GM18858 (cell line): ENCODE measurements around the gene C11orf54.
A peak's percentile ranks its signal among the peaks of the same experiment; 100 is the strongest.

ENCODE experiments used
- ATAC-seq: cut with Tn5 transposase; IDR thresholded peaks from one replicate; pipeline ENCODE4 v1.9.1; 2021; ENCODE audit not compliant: unreplicated experiment

Gene C11orf54

GRCh38 chr11:93741094-93741881 is at the start of gene C11orf54, which contains the start of gene TAF1D:
TSS of gene C11orf54 (plus strand) at chr11:93741672. CDS start at chr11:93747394, 5,722 bp downstream.
TSS of gene TAF1D (minus strand) at chr11:93741495. CDS start at chr11:93739304, 2,191 bp downstream.
- peak; percentile 78 for ATAC-seq

DNA sequence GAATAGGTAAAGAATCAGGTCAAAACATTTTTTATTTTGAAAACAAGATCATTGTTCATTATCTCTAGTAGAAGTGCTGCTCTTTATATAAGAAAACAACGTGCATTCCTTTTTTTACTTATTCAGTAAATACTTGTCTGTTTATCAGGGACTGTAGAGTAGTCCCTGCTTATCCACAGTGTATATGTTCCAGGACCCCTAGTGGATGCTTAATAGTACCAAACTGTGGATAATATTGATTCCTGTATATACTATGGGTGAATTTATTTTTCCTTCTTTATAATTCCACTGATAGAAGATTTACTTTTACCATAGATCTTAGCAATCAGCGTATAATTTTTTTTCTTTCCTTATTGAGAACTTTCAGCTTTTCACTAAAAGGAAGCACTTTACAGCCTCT is 47.4 kb upstream of the C11orf54 start:
- ATAC-seq: no peak

DNA sequence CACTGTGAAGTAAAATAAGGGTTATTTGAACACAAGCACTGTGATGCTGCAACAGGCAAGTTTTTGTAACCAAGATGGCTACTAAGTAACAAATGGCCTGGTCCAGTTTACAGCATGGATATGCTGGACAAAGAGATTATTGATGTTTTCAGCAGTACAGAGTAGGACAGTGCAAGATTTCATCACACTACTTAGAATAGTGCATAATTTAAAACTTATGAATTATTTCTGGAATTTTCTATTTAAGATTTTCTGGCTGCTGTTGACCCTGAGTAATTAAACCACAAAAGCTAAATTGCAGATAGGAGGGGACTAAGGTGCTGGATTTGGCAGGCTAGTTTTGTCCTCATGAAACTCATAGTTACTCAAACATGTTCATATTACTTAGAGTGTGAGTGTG is 46.9 kb upstream of the C11orf54 start:
- no peak for ATAC-seq

- ATAC-seq: no peak
Observed at GRCh38 chr11:93697611-93698010, 43.9 kb upstream of the C11orf54 start.

DNA sequence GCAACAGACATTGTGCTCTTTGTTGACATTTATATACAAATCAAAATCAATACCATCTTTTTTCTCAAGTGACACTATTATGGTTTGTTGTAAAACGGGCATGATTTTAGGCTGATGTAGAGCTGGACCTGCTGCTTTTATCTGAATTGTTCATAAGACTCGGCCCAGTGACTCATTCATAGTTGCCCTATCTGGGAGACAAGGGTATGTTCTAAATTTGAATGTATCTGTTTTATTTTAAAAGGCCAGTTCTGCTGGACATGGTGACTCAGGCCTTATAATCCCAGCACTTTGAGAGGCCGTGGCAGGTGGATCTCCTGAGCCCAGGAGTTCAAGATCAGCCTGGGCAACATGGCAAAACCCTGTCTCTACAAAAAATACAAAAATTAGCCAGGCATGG is 40.6 kb upstream of the C11orf54 start:
- no peak for ATAC-seq

DNA sequence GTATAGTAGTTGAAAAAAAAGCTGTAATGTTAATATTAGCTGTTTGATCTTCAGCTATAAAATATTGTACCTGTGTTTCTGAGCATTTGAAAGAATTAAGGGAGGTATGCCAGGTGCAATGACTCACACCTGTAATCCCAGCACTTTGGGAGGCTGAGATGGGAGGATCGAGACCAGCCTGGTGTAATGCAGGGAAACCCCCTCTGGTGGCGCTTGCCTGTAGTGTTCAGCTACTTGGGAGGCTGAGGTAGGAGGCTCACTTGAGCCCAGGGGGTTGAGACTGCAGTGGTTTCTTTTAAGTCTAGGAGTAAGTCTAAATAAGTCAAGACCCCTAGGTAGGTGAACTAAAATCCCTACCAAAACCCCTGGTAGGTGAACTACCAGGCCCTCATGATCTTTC is 37.2 kb upstream of the C11orf54 start:
- no peak for ATAC-seq

- no peak for ATAC-seq
Observed at GRCh38 chr11:93710239-93710638, 31.2 kb upstream of the C11orf54 start.

DNA sequence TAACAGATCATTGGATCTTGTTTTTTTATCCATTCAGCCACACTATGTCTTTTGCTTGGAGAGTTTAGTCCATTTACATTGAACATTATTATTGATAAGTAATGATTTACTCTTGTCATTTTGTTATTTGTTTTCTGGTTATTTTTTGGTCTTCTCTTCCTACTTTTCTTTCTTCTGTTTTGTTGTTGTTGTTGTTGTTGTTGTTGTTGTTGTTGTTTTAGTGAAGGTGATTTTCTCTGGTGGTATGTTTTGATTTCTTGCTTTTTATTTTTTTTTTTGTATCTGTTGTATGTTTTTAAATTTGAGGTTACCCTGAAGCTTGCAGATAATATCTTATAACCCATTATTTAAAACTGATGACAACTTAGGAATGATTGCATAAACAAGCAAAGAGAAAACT is 28.8 kb upstream of the C11orf54 start:
- ATAC-seq: no peak

GRCh38 chr11:93715797-93716396 is 25.6 kb upstream of the C11orf54 start:
- ATAC-seq: no peak

GRCh38 chr11:93717501-93717900 is 24.0 kb upstream of the C11orf54 start:
- no peak for ATAC-seq

GRCh38 chr11:93718057-93718563 is 23.4 kb upstream of the C11orf54 start:
- peak; percentile 92 for ATAC-seq

GRCh38 chr11:93719310-93719709 is 22.2 kb upstream of the C11orf54 start:
- ATAC-seq: no peak

DNA sequence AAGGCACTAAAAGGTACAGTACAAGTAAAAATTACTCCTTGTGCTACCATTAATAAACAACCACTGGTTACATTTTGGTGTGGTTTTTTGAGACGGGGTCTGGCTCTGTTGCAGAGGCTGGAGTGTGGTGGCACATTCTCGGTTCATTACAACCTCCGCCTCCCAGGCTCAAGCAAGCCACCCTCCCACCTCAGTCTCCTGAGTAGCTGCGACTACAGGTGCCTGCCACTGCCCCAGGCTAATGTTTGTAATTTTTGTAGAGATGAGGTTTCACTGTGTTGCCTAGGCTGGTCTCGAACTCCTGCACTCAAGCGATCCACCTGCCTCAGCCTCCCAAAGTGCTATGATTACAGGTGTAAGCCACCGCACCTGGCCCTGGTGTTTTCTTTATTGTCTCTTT is 20.9 kb upstream of the C11orf54 start:
- ATAC-seq: no peak

- no peak for ATAC-seq
Observed at GRCh38 chr11:93724089-93724488, 17.4 kb upstream of the C11orf54 start.

GRCh38 chr11:93727985-93728791 is 13.3 kb upstream of the C11orf54 start:
- no peak for ATAC-seq

DNA sequence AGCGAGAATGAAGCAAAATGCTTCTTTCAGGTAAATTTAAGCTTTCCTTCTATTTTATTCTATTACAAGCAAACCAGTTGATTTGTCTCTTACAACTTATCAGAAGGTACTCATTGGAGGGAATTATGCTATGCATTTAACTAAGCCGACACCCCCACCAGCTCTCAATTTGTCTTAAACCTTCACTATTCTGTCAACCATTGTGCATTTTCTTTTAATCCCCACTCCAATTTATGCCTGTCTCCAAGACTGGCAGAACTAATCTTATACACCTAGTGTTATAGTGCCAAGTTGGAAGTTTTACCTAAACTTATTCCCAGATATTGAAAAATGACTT is 12.7 kb upstream of the C11orf54 start:
- ATAC-seq: no peak

GRCh38 chr11:93729129-93729616 is 12.3 kb upstream of the C11orf54 start:
- ATAC-seq: no peak

GRCh38 chr11:93730108-93731107 is 11.1 kb upstream of the C11orf54 start:
- ATAC-seq: no peak

DNA sequence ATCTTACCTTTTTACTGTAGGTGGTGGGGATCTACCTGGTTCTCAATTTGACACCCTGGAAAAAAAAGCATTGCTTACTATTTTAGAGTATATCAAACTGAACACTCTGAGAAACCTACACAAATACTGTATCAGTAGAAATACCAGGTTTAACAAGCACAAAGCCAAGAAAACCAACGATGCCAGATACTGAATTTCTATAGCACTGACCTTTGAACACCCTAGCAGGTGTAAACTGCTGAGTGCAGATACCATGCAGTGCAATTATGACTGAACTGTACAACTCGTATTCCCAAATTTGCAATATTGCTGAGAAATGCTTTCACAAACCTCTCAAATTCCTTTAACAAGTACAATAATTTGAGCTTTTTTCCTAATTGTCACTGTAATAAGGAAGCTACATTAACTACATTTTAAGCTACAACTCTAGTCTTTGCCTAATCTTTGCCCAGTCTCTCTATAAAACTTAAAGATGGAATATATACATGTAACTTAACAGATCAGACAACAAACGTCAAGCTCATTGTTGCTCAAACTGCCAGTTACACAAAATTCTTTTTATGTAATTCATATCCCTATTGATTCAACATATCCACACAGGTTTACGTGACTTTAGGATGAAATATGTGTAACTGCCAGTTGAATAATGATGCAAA is 9.1 kb upstream of the C11orf54 start:
- no peak for ATAC-seq

- ATAC-seq: no peak
Observed at GRCh38 chr11:93733474-93733873, 8.0 kb upstream of the C11orf54 start.
